NCI-H82 (cell line): ENCODE results near the gene SYNC.
A peak's percentile ranks its signal among the peaks of the same experiment; 100 is the strongest.

Experiments used
- DNase-seq: peaks from one replicate; lab custom pipeline; 2025; lab: John Stamatoyannopoulos, UW

SYNC gene

GRCh38 chr1:32702599-32703478 is at the start of gene SYNC:
TSS of gene SYNC (minus strand) at chr1:32702770. CDS start at chr1:32702660, 110 bp downstream.
- DNase-seq: peak; percentile 35

GRCh38 chr1:32749771-32750170 is 47.2 kb upstream of the SYNC start:
- DNase-seq: no peak

- no peak for DNase-seq
Measured at GRCh38 chr1:32749332-32749731, 46.8 kb upstream of the SYNC start.

- no peak for DNase-seq
Measured at GRCh38 chr1:32748926-32749325, 46.4 kb upstream of the SYNC start.

- no peak for DNase-seq
Measured at GRCh38 chr1:32748348-32748747, 45.8 kb upstream of the SYNC start.

GRCh38 chr1:32746130-32746529 is 43.6 kb upstream of the SYNC start:
- no peak for DNase-seq

GRCh38 chr1:32744071-32744425 is 41.5 kb upstream of the SYNC start:
- no peak for DNase-seq

- DNase-seq: peak; percentile 65
Measured at GRCh38 chr1:32743380-32744070, 41.0 kb upstream of the SYNC start.

- DNase-seq: no peak
Measured at GRCh38 chr1:32742956-32743355, 40.4 kb upstream of the SYNC start.

- DNase-seq: no peak
Measured at GRCh38 chr1:32742199-32742947, 39.8 kb upstream of the SYNC start.

GRCh38 chr1:32741413-32742198 is 39.0 kb upstream of the SYNC start:
- peak; percentile 28 for DNase-seq

- no peak for DNase-seq
Measured at GRCh38 chr1:32741059-32741412, 38.5 kb upstream of the SYNC start.

- peak; percentile 39 for DNase-seq
Measured at GRCh38 chr1:32736812-32737791, 34.5 kb upstream of the SYNC start.

- DNase-seq: peak; percentile 52
Measured at GRCh38 chr1:32733582-32734321, 31.2 kb upstream of the SYNC start.

GRCh38 chr1:32729254-32730046 is 26.9 kb upstream of the SYNC start:
- DNase-seq: peak; percentile 24

GRCh38 chr1:32728413-32729077 is 26.0 kb upstream of the SYNC start:
- no peak for DNase-seq

GRCh38 chr1:32727876-32728275 is 25.3 kb upstream of the SYNC start:
- no peak for DNase-seq

GRCh38 chr1:32725615-32725982 is 23.0 kb upstream of the SYNC start:
- DNase-seq: no peak
